Neutrophil (primary cell): ENCODE data around the gene IRF8.

ENCODE experiments used
- H3K27ac ChIP-seq: fragments of 200-600 bp; sonication (generic); 2 replicates; pipeline ENCODE4 v1.5.1; 2016; ENCODE audit warnings: mild to moderate bottlenecking, moderate library complexity
- H3K27me3 ChIP-seq: fragments of 200-600 bp; sonication (generic); 2 replicates; pipeline ENCODE4 v1.6.0; 2016; ENCODE audit warnings: mild to moderate bottlenecking
- H3K36me3 ChIP-seq: fragments of 200-600 bp; sonication (generic); 2 replicates; pipeline ENCODE4 v1.5.1; 2017
- H3K4me1 ChIP-seq, 2 experiments: fragments of 200-600 bp in 1 of 2; sonication (generic) in 1 of 2; 1 replicate in 1 of 2; 2 replicates in 1 of 2; pipeline versions ENCODE4 v1.5.1 to v1.6.1; 2013 to 2016; ENCODE audit warnings: low read depth in 1 of 2, low read length in 1 of 2, mild to moderate bottlenecking in 1 of 2, moderate library complexity in 1 of 2; ENCODE audit not compliant: control insufficient read depth in 1 of 2, insufficient read depth in 1 of 2
- H3K4me3 ChIP-seq, 2 experiments: fragments of 200-600 bp in 1 of 2; sonication (generic) in 1 of 2; 1 replicate in 1 of 2; 2 replicates in 1 of 2; pipeline ENCODE4 v1.5.1; 2013 to 2016; ENCODE audit warnings: low read depth in 1 of 2, low read length in 1 of 2, mild to moderate bottlenecking in 1 of 2, moderate library complexity in 1 of 2
- H3K9me3 ChIP-seq: fragments of 200-600 bp; sonication (generic); 2 replicates; pipeline ENCODE4 v1.5.1; 2016
- CTCF ChIP-seq: fragments of 200-600 bp; sonication (generic); IDR thresholded peaks from 2 replicates; pipeline ENCODE4 v1.5.1; 2016; ENCODE audit warnings: antibody characterized with exemption

Gene IRF8

DNA sequence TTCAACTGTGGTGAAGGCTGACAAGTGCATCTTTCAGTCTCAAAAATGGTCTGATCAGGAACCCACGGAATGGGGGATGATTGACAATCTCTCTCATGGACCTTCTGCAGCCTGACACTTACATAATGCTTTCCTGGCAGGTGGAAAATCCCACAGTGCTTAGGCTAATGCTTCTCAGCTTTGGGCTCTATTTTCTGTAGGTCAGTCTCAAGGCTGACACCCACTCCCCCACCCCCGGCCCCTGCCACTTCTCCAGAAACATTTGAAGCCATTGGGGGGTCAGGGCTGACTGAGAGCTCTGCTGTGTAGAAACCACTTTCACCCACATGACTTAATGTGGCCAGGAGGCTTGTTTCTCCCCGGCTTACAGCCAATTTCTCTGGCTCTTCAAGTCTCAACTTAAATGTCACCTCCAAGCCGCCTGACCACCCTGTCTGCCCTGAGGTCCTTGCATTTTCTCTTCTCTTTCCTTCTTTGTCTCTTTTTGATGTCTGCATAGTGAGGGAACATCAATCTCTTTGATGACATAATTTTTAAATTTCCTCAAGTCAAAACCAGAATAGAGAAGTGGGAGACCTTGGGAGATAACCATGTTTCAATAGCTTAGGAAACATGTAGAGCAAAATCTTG, 16.7 kb upstream of the IRF8 start:
- no peak for TF ChIP-seq CTCF
- H3K27ac ChIP-seq = no peak overlapping the region
- H3K36me3 ChIP-seq = no peaks in the 10 kb centered on the region
- H3K9me3 ChIP-seq = no peaks in the 10 kb centered on the region
- H3K27me3 ChIP-seq = peaks cover 74% of the 10 kb centered on the region
- H3K4me3 ChIP-seq = no peak overlapping the region
- no peaks in the 10 kb centered on the region for H3K4me1 ChIP-seq

GRCh38 chr16:85883813-85884212, 15.1 kb upstream of the IRF8 start:
- Histone ChIP-seq H3K27ac (no peak overlapping the region), H3K4me3 (no peak overlapping the region), H3K27me3 (peaks cover 88% of the 10 kb centered on the region), H3K9me3 (no peaks in the 10 kb centered on the region), H3K36me3 (no peaks in the 10 kb centered on the region), H3K4me1 (no peaks in the 10 kb centered on the region)
- no peak for TF ChIP-seq CTCF

- Histone ChIP-seq H3K36me3 (no peaks in the 10 kb centered on the region), H3K27me3 (peaks cover 89% of the 10 kb centered on the region), H3K9me3 (no peaks in the 10 kb centered on the region), H3K27ac (no peak overlapping the region), H3K4me3 (no peak overlapping the region), H3K4me1 (no peaks in the 10 kb centered on the region)
- TF ChIP-seq CTCF = no peak
These were observed 14.0 kb upstream of the IRF8 start for GRCh38 chr16:85884808-85885463.

GRCh38 chr16:85885537-85885936, 13.4 kb upstream of the IRF8 start:
- TF ChIP-seq CTCF = no peak
- no peak overlapping the region for H3K4me3 ChIP-seq
- H3K27me3 ChIP-seq = peaks cover 89% of the 10 kb centered on the region
- H3K4me1 ChIP-seq = no peaks in the 10 kb centered on the region
- H3K27ac ChIP-seq = no peak overlapping the region
- H3K9me3 ChIP-seq = no peaks in the 10 kb centered on the region
- no peaks in the 10 kb centered on the region for H3K36me3 ChIP-seq

GRCh38 chr16:85888405-85889331, 10.3 kb upstream of the IRF8 start:
- Histone ChIP-seq H3K9me3 (no peaks in the 10 kb centered on the region), H3K4me1 (no peaks in the 10 kb centered on the region), H3K27me3 (peaks cover 69% of the 10 kb centered on the region), H3K36me3 (no peaks in the 10 kb centered on the region), H3K27ac (no peak overlapping the region), H3K4me3 (no peak overlapping the region)
- TF ChIP-seq CTCF = no peak
